Left lung (tissue), 10 donors: ENCODE results near the gene CEP192. TPM values are rescaled to one million over a fixed set of nuclear protein-coding genes. Genes with fewer than 3 reads are reported as not detected.
A peak's percentile ranks its signal among the peaks of the same experiment; 100 is the strongest.

ENCODE experiments used
- ATAC-seq: fragments of 200-7000 bp; cut with Tn5 transposase; one replicate; pipeline ENCODE4 v1.9.1; 2020; ENCODE audit warnings: moderate library complexity
- DNase-seq, 4 donors: peaks; one replicate each; pipeline ENCODE4 v3.0.0-alpha.2; 2013 to 2020
- H3K27ac ChIP-seq, 2 donors: fragments of 200-600 bp; sonication (generic) in 1 of 2; one replicate each; pipeline versions ENCODE4 v1.5.0 to v1.8.0; 2020 to 2021
- H3K27me3 ChIP-seq, 2 donors: fragments of 200-600 bp; sonication (generic) in 1 of 2; one replicate each; pipeline versions ENCODE4 v1.5.0 to v1.8.0; 2020 to 2021
- H3K36me3 ChIP-seq, 2 donors: fragments of 200-600 bp; sonication (generic) in 1 of 2; one replicate each; pipeline versions ENCODE4 v1.5.0 to v1.8.0; 2020 to 2021
- H3K4me1 ChIP-seq, 2 donors: fragments of 200-600 bp; one replicate each; pipeline ENCODE4 v1.8.0; 2021
- H3K4me3 ChIP-seq, 2 donors: fragments of 200-600 bp; sonication (generic) in 1 of 2; one replicate each; pipeline versions ENCODE4 v1.5.0 to v1.8.0; 2020 to 2021; ENCODE audit warnings: mild to moderate bottlenecking in 1 of 2
- H3K9me3 ChIP-seq, 2 donors: fragments of 200-600 bp; sonication (generic) in 1 of 2; one replicate each; pipeline versions ENCODE4 v1.5.0 to v1.8.0; 2020 to 2021
- intact Hi-C, 2 donors: fragments of 100-400 bp; cut with DNase I; formaldehyde crosslinking; loops; one replicate each; pipeline versions ENCODE4 v1.11.2 to v1.14.2; 2022
- polyA plus RNA-seq, 6 donors: library from polyadenylated mRNA; unstranded; fragments of 120-200 nt; gene quantifications; one replicate each; pipeline ENCODE4 v1.2.1, GENCODE V29; 2013; ENCODE audit not compliant: insufficient read length in 6 of 6
- total RNA-seq, 2 donors: library from RNA; stranded (reverse); fragmentation: NEBNext Ultra II Directional; extraction: Animal tissue kit (Norgen Biotek cat#: 25700); gene quantifications; one replicate each; pipeline ENCODE4 v1.2.1, GENCODE V29; 2021
- TF ChIP-seq, protein P1 (sequence below), 2 donors: fragments of 200-600 bp; sonication (generic) in 1 of 2; IDR thresholded peaks; one replicate each; pipeline versions ENCODE4 v1.5.0 to v1.8.0; 2021; ENCODE audit warnings: antibody characterized with exemption in 2 of 2
- donor health status: DM: no; HTN: yes; CAD: no.
- donor health status: DM: no; HTN: no; CAD: no.

Gene CEP192
- total and polyA plus RNA-seq, 8 donors = 22.0 to 57.5 (median 45.7) TPM

DNA sequence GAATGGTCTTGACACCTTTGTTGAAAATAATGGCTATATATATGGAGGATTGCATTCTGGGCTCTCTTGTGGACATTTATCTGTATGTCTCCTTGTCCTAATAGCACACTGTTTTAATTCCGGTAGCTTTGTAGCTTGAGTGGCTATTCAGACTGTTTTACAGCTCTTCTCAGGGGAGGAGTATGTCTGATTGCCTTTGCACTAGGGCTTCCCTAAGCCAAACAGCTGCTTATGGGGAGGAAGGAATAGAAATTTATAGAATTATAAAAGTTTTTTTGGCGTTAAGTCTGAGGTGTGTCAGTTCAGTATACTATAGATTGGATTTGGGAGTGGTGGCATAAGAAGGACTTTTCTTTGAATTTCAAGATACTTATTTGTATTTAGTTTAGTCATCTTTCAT lies 30.8 kb upstream of the CEP192 start:
- H3K27ac ChIP-seq = no peak overlapping the region
- no peaks in the 10 kb centered on the region for H3K27me3 ChIP-seq
- H3K36me3 ChIP-seq = peaks cover 0 to 68% of the 10 kb centered on the region in 2 donors
- ATAC-seq = no peak
- no peak for DNase-seq
- H3K4me3 ChIP-seq = no peak overlapping the region
- intact Hi-C loops = no loop called here
- peaks cover 0 to 4% of the 10 kb centered on the region in 2 donors for H3K4me1 ChIP-seq
- H3K9me3 ChIP-seq = no peaks in the 10 kb centered on the region
- TF ChIP-seq, protein P1, sequence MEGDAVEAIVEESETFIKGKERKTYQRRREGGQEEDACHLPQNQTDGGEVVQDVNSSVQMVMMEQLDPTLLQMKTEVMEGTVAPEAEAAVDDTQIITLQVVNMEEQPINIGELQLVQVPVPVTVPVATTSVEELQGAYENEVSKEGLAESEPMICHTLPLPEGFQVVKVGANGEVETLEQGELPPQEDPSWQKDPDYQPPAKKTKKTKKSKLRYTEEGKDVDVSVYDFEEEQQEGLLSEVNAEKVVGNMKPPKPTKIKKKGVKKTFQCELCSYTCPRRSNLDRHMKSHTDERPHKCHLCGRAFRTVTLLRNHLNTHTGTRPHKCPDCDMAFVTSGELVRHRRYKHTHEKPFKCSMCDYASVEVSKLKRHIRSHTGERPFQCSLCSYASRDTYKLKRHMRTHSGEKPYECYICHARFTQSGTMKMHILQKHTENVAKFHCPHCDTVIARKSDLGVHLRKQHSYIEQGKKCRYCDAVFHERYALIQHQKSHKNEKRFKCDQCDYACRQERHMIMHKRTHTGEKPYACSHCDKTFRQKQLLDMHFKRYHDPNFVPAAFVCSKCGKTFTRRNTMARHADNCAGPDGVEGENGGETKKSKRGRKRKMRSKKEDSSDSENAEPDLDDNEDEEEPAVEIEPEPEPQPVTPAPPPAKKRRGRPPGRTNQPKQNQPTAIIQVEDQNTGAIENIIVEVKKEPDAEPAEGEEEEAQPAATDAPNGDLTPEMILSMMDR (IDR thresholded peaks at IDR 0.05) = no peak

DNA sequence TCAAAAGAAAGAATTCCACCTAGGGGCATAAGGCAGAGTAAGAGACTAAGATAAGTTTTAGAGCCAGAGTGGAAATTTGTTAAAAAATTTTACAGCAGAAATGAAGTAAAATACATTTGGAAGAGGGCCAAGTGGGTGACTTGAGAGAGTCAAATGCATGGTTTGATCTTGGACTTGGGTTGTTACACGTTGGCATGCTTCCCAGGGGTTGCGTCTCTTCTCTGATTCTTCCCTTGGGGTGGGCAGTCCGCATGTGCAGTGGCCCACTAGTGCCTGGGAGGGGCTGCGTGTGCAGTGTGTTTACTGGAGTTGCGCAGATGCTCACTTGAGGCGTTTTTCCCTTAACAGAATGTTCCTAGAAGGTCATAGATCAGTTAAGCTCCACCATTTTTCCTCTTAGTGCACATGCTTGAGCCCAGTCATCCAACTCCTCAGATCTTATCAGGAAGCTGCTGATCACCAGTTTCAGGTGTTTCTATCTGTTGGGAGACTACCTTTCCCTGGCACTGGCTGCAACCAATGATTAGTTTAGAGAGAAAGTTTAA lies 30.2 kb upstream of the CEP192 start:
- no peak for ATAC-seq
- intact Hi-C loops = no loop called here
- Histone ChIP-seq H3K4me3 (no peak overlapping the region), H3K36me3 (peaks cover 0 to 66% of the 10 kb centered on the region in 2 donors), H3K4me1 (peaks cover 0 to 4% of the 10 kb centered on the region in 2 donors), H3K9me3 (no peaks in the 10 kb centered on the region), H3K27ac (no peak overlapping the region), H3K27me3 (no peaks in the 10 kb centered on the region)
- peak in 2 of 4 donors; percentile 13 to 55 for DNase-seq
- TF ChIP-seq, protein P1 (IDR thresholded peaks at IDR 0.05) = no peak

- TF ChIP-seq, protein P1 (IDR thresholded peaks at IDR 0.05) = no peak
- intact Hi-C loops = no loop called here
- no peak overlapping the region for H3K27ac ChIP-seq
- peaks cover 0 to 61% of the 10 kb centered on the region in 2 donors for H3K36me3 ChIP-seq
- ATAC-seq = no peak
- H3K4me1 ChIP-seq = peaks cover 0 to 4% of the 10 kb centered on the region in 2 donors
- no peak overlapping the region for H3K4me3 ChIP-seq
- H3K27me3 ChIP-seq = no peaks in the 10 kb centered on the region
- DNase-seq = no peak
- no peaks in the 10 kb centered on the region for H3K9me3 ChIP-seq
Observed at GRCh38 chr18:12963069-12963468, 28.1 kb upstream of the CEP192 start.

DNA sequence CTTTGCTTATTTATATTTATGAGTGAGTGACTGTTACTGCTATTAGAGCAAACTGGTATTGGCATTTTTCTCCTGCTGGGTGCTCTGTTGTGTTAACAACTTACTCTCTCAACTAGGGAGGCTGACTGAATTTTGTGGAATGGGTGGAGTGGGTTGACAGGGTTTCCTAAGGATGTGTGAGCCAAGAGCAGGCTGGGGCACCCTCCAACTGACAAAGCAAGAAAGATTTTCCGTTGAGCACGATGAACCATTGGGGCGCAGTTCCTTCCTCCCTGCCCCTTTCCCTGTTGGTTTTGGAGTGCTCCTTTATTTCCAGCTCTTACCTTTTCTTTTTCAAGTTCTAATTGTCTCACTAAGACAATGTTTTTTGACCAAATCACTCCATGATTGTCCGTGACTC lies 23.0 kb upstream of the CEP192 start:
- Histone ChIP-seq H3K4me3 (no peak overlapping the region), H3K27me3 (no peaks in the 10 kb centered on the region), H3K27ac (no peak overlapping the region), H3K4me1 (no peaks in the 10 kb centered on the region), H3K9me3 (no peaks in the 10 kb centered on the region), H3K36me3 (peaks cover 0 to 67% of the 10 kb centered on the region in 2 donors)
- ATAC-seq = no peak
- TF ChIP-seq, protein P1 (IDR thresholded peaks at IDR 0.05) = no peak
- DNase-seq = no peak
- intact Hi-C loops = no loop called here

GRCh38 chr18:12968619-12969018 lies 22.5 kb upstream of the CEP192 start:
- H3K9me3 ChIP-seq = no peaks in the 10 kb centered on the region
- TF ChIP-seq, protein P1 (IDR thresholded peaks at IDR 0.05) = no peak
- peaks cover 0 to 67% of the 10 kb centered on the region in 2 donors for H3K36me3 ChIP-seq
- H3K4me3 ChIP-seq = no peak overlapping the region
- no peak for DNase-seq
- no peak overlapping the region for H3K27ac ChIP-seq
- no peaks in the 10 kb centered on the region for H3K4me1 ChIP-seq
- intact Hi-C loops = no loop called here
- no peaks in the 10 kb centered on the region for H3K27me3 ChIP-seq
- ATAC-seq = no peak
